WTC11 (cell line): Measurements from ENCODE around the gene S1PR5. TPM values are rescaled to one million over a fixed set of nuclear protein-coding genes. Genes with fewer than 3 reads are reported as not detected.

ENCODE experiments used
- CREM ChIP-seq: sonication (generic); formaldehyde crosslinking; IDR thresholded peaks from 2 replicates; pipeline ENCODE4 v1.8.1; 2022; ENCODE audit warnings: mild to moderate bottlenecking, missing genetic modification reagents, moderate library complexity
- FOXJ3 ChIP-seq: sonication (generic); formaldehyde crosslinking; IDR thresholded peaks from 2 replicates; pipeline ENCODE4 v1.9.0; 2021; ENCODE audit warnings: missing genetic modification reagents, mild to moderate bottlenecking, borderline replicate concordance
- JUN ChIP-seq: sonication (generic); formaldehyde crosslinking; IDR thresholded peaks from 2 replicates; pipeline ENCODE4 v1.8.0; 2023; ENCODE audit warnings: mild to moderate bottlenecking, missing genetic modification reagents
- NFATC4 ChIP-seq: fragments of 250-450 bp; sonication (Bioruptor Pico); IDR thresholded peaks from 2 replicates; pipeline ENCODE4 v1.9.0; 2021; ENCODE audit warnings: mild to moderate bottlenecking
- NFYB ChIP-seq: sonication (generic); formaldehyde crosslinking; conservative IDR thresholded peaks from 2 replicates; pipeline ENCODE4 v1.8.0; 2022; ENCODE audit warnings: low read depth, missing genetic modification reagents
- NR3C1 ChIP-seq: sonication (generic); formaldehyde crosslinking; conservative IDR thresholded peaks from 2 replicates; pipeline ENCODE4 v1.8.1; 2023; ENCODE audit warnings: low read depth, mild to moderate bottlenecking, missing genetic modification reagents
- RELA ChIP-seq: sonication (generic); formaldehyde crosslinking; IDR thresholded peaks from 2 replicates; pipeline ENCODE4 v1.8.1; 2022; ENCODE audit warnings: missing genetic modification reagents, mild to moderate bottlenecking, borderline replicate concordance
- TP53 ChIP-seq: sonication (generic); formaldehyde crosslinking; IDR thresholded peaks from 2 replicates; pipeline ENCODE4 v1.8.1; 2023; ENCODE audit warnings: mild to moderate bottlenecking, missing genetic modification reagents
- ZBTB21 ChIP-seq: sonication (generic); formaldehyde crosslinking; IDR thresholded peaks from 2 replicates; pipeline ENCODE4 v1.8.1; 2023; ENCODE audit warnings: mild to moderate bottlenecking, missing genetic modification reagents, borderline replicate concordance
- ZNF138 ChIP-seq: sonication (generic); formaldehyde crosslinking; conservative IDR thresholded peaks from 2 replicates; pipeline ENCODE4 v1.8.1; 2022; ENCODE audit warnings: mild to moderate bottlenecking, moderate library complexity, missing genetic modification reagents
- ZNF263 ChIP-seq: sonication (generic); formaldehyde crosslinking; IDR thresholded peaks from 2 replicates; pipeline ENCODE4 v1.8.1; 2022; ENCODE audit warnings: low read depth, mild to moderate bottlenecking, moderate library complexity, missing genetic modification reagents
- total RNA-seq: library from RNA; stranded (reverse); gene quantifications from 3 replicates; pipeline ENCODE4 v1.2.3, GENCODE V29; 2021
- TF ChIP-seq, protein P1 (sequence below): sonication (generic); formaldehyde crosslinking; IDR thresholded peaks from 2 replicates; pipeline ENCODE4 v1.8.1; 2023; ENCODE audit warnings: mild to moderate bottlenecking, missing genetic modification reagents, borderline replicate concordance
- TF ChIP-seq, protein P2 (sequence below): sonication (generic); formaldehyde crosslinking; IDR thresholded peaks from 2 replicates; pipeline ENCODE4 v1.8.1; 2023; ENCODE audit warnings: mild to moderate bottlenecking, missing genetic modification reagents, moderate library complexity
- TF ChIP-seq, protein P3 (sequence below): sonication (generic); formaldehyde crosslinking; IDR thresholded peaks from 2 replicates; pipeline ENCODE4 v1.8.0; 2023; ENCODE audit warnings: missing genetic modification reagents
- TF ChIP-seq, protein P4 (sequence below): fragments of 250-450 bp; sonication (Bioruptor Pico); IDR thresholded peaks from 2 replicates; pipeline ENCODE4 v1.9.0; 2021; ENCODE audit warnings: mild to moderate bottlenecking
- TF ChIP-seq, protein P5 (sequence below): sonication (generic); formaldehyde crosslinking; IDR thresholded peaks from 2 replicates; pipeline ENCODE4 v1.8.1; 2022; ENCODE audit warnings: missing genetic modification reagents, borderline replicate concordance
- TF ChIP-seq, protein P6 (sequence below): sonication (generic); formaldehyde crosslinking; IDR thresholded peaks from 2 replicates; pipeline ENCODE4 v1.8.0; 2023; ENCODE audit warnings: mild to moderate bottlenecking, missing genetic modification reagents

Gene S1PR5
- total RNA-seq, 1 experiment from 2014 or later = 5.4 TPM

DNA sequence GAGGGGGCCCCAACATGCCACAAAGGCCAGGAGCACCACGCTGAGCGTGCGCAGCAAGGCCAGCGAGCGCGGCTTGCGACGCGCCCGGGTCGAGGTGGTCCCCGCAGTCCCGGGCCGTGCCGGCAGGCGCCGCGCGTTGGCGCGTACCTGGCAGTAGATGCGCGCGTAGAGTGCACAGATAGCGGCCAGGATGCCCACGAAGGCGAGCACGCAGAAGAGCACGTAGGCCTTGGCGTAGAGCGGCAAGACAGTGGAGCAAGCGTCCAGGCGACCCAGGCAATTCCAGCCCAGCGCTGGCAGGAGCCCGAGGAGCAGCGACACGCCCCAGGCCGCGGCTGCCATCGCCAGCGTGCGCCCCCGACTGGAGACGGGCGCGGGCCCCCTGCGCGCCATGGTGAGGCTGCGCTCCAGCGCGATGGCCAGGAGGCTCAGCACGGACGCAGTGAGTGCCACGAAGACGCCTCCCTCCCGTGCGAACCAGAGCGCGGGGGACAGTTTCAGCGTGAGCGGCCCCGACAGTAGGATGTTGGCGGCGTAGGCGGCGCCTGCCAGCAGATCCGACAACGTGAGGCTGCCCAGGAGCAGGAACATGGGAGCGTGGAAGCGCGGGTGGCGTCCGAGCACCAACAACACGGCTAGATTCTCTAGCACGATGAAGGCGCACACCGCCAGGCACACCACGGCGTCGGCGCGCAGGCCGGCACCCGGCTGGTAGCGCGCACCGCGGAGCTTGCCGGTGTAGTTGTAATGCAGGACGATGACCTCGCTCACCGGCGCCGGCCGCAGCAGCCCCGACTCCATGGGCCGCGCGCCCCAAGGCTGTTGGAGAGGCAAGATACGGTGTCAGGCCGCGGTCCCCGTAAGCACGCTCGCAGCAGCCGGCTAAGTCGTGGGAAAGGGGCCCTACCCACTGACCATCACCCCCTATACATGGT, 2.8 kb downstream of the S1PR5 start (continued):
- TF ChIP-seq, protein P1, sequence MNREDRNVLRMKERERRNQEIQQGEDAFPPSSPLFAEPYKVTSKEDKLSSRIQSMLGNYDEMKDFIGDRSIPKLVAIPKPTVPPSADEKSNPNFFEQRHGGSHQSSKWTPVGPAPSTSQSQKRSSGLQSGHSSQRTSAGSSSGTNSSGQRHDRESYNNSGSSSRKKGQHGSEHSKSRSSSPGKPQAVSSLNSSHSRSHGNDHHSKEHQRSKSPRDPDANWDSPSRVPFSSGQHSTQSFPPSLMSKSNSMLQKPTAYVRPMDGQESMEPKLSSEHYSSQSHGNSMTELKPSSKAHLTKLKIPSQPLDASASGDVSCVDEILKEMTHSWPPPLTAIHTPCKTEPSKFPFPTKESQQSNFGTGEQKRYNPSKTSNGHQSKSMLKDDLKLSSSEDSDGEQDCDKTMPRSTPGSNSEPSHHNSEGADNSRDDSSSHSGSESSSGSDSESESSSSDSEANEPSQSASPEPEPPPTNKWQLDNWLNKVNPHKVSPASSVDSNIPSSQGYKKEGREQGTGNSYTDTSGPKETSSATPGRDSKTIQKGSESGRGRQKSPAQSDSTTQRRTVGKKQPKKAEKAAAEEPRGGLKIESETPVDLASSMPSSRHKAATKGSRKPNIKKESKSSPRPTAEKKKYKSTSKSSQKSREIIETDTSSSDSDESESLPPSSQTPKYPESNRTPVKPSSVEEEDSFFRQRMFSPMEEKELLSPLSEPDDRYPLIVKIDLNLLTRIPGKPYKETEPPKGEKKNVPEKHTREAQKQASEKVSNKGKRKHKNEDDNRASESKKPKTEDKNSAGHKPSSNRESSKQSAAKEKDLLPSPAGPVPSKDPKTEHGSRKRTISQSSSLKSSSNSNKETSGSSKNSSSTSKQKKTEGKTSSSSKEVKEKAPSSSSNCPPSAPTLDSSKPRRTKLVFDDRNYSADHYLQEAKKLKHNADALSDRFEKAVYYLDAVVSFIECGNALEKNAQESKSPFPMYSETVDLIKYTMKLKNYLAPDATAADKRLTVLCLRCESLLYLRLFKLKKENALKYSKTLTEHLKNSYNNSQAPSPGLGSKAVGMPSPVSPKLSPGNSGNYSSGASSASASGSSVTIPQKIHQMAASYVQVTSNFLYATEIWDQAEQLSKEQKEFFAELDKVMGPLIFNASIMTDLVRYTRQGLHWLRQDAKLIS = no peak
- TF ChIP-seq ZNF138 = 0 out of 2 replicates have a peak, but pooled peaks have one; percentile 49
- peak; percentile 77; the same call in 1 of the 2 replicates for TF ChIP-seq TP53
- TF ChIP-seq, protein P2, sequence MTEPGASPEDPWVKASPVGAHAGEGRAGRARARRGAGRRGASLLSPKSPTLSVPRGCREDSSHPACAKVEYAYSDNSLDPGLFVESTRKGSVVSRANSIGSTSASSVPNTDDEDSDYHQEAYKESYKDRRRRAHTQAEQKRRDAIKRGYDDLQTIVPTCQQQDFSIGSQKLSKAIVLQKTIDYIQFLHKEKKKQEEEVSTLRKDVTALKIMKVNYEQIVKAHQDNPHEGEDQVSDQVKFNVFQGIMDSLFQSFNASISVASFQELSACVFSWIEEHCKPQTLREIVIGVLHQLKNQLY (CRISPR knock-in tag) = no peak; the same call in 1 of the 2 replicates
- TF ChIP-seq RELA (CRISPR knock-in tag) = 0 out of 2 replicates have a peak, but pooled peaks have one; percentile 43
- no peak for TF ChIP-seq FOXJ3 (CRISPR knock-in tag)
- no peak; the same call in 1 of the 2 replicates for TF ChIP-seq JUN
- TF ChIP-seq NR3C1 = 0 out of 2 replicates have a peak, but pooled peaks have one; percentile 33
- 0 out of 2 replicates have a peak, but pooled peaks have one; percentile 44 for TF ChIP-seq ZBTB21 (CRISPR knock-in tag)
- no peak for TF ChIP-seq ZNF263 (CRISPR knock-in tag)
- TF ChIP-seq, protein P3, sequence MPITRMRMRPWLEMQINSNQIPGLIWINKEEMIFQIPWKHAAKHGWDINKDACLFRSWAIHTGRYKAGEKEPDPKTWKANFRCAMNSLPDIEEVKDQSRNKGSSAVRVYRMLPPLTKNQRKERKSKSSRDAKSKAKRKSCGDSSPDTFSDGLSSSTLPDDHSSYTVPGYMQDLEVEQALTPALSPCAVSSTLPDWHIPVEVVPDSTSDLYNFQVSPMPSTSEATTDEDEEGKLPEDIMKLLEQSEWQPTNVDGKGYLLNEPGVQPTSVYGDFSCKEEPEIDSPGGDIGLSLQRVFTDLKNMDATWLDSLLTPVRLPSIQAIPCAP (CRISPR knock-in tag) = no peak
- no peak for TF ChIP-seq NFYB (CRISPR knock-in tag)
- TF ChIP-seq, protein P4, sequence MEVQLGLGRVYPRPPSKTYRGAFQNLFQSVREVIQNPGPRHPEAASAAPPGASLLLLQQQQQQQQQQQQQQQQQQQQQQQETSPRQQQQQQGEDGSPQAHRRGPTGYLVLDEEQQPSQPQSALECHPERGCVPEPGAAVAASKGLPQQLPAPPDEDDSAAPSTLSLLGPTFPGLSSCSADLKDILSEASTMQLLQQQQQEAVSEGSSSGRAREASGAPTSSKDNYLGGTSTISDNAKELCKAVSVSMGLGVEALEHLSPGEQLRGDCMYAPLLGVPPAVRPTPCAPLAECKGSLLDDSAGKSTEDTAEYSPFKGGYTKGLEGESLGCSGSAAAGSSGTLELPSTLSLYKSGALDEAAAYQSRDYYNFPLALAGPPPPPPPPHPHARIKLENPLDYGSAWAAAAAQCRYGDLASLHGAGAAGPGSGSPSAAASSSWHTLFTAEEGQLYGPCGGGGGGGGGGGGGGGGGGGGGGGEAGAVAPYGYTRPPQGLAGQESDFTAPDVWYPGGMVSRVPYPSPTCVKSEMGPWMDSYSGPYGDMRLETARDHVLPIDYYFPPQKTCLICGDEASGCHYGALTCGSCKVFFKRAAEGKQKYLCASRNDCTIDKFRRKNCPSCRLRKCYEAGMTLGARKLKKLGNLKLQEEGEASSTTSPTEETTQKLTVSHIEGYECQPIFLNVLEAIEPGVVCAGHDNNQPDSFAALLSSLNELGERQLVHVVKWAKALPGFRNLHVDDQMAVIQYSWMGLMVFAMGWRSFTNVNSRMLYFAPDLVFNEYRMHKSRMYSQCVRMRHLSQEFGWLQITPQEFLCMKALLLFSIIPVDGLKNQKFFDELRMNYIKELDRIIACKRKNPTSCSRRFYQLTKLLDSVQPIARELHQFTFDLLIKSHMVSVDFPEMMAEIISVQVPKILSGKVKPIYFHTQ = no peak
- TF ChIP-seq, protein P5, sequence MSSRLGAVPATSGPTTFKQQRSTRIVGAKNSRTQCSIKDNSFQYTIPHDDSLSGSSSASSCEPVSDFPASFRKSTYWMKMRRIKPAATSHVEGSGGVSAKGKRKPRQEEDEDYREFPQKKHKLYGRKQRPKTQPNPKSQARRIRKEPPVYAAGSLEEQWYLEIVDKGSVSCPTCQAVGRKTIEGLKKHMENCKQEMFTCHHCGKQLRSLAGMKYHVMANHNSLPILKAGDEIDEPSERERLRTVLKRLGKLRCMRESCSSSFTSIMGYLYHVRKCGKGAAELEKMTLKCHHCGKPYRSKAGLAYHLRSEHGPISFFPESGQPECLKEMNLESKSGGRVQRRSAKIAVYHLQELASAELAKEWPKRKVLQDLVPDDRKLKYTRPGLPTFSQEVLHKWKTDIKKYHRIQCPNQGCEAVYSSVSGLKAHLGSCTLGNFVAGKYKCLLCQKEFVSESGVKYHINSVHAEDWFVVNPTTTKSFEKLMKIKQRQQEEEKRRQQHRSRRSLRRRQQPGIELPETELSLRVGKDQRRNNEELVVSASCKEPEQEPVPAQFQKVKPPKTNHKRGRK (CRISPR knock-in tag) = no peak
- TF ChIP-seq NFATC4 = no peak
- TF ChIP-seq CREM (CRISPR knock-in tag) = no peak
- TF ChIP-seq, protein P6, sequence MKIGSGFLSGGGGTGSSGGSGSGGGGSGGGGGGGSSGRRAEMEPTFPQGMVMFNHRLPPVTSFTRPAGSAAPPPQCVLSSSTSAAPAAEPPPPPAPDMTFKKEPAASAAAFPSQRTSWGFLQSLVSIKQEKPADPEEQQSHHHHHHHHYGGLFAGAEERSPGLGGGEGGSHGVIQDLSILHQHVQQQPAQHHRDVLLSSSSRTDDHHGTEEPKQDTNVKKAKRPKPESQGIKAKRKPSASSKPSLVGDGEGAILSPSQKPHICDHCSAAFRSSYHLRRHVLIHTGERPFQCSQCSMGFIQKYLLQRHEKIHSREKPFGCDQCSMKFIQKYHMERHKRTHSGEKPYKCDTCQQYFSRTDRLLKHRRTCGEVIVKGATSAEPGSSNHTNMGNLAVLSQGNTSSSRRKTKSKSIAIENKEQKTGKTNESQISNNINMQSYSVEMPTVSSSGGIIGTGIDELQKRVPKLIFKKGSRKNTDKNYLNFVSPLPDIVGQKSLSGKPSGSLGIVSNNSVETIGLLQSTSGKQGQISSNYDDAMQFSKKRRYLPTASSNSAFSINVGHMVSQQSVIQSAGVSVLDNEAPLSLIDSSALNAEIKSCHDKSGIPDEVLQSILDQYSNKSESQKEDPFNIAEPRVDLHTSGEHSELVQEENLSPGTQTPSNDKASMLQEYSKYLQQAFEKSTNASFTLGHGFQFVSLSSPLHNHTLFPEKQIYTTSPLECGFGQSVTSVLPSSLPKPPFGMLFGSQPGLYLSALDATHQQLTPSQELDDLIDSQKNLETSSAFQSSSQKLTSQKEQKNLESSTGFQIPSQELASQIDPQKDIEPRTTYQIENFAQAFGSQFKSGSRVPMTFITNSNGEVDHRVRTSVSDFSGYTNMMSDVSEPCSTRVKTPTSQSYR (CRISPR knock-in tag) = no peak
